Keratinocyte (primary cell): ENCODE data around the gene VPS25. TPM values are rescaled to one million over a fixed set of nuclear protein-coding genes. Genes with fewer than 3 reads are reported as not detected.

Source experiments
- DNase-seq: peaks from one replicate; pipeline ENCODE4 v3.0.0-alpha.2; 2011; ENCODE audit warnings: low read depth, missing footprints, low spot score
- FAIRE-seq: peaks from 2 replicates; lab custom pipeline; 2011; peaks lifted over from hg19 to GRCh38; lab: Jason Lieb, UNC
- H2AFZ ChIP-seq: 2 replicates; pipeline ENCODE4 v1.6.0; 2012; ENCODE audit warnings: low read length, control low read depth, inconsistent platforms; ENCODE audit not compliant: control insufficient read depth
- H3K27ac ChIP-seq: 2 replicates; pipeline ENCODE4 v1.5.1; 2011; ENCODE audit warnings: low read length; ENCODE audit not compliant: control insufficient read depth, insufficient read depth
- H3K27me3 ChIP-seq: 3 replicates; pipeline ENCODE4 v1.6.0; 2011; ENCODE audit warnings: low read length; ENCODE audit not compliant: control insufficient read depth, insufficient read depth; ENCODE audit errors: extremely low read depth
- H3K36me3 ChIP-seq, 2 experiments: 2 replicates in 1 of 2; 3 replicates in 1 of 2; pipeline ENCODE4 v1.5.1; 2011; ENCODE audit warnings: low read length in 2 of 2, mild to moderate bottlenecking in 1 of 2; ENCODE audit not compliant: control insufficient read depth in 2 of 2, insufficient read depth in 2 of 2; ENCODE audit errors: extremely low read depth in 1 of 2
- H3K4me1 ChIP-seq: 3 replicates; pipeline ENCODE4 v1.5.1; 2011; ENCODE audit warnings: low read length; ENCODE audit not compliant: control insufficient read depth, insufficient read depth; ENCODE audit errors: extremely low read depth
- H3K4me2 ChIP-seq: 3 replicates; pipeline ENCODE4 v1.6.0; 2011; ENCODE audit warnings: low read depth, low read length; ENCODE audit not compliant: control insufficient read depth, insufficient read depth; ENCODE audit errors: extremely low read depth
- H3K4me3 ChIP-seq, 3 experiments: fragments of 200-600 bp in 1 of 3; sonication (generic) in 1 of 3; 2 replicates in 2 of 3; 3 replicates in 1 of 3; pipeline ENCODE4 v1.5.1; 2011 to 2016; ENCODE audit warnings: low read length in 3 of 3, mild to moderate bottlenecking in 3 of 3, control low read depth in 2 of 3, inconsistent platforms in 1 of 3, low read depth in 1 of 3, mixed read lengths in 1 of 3, mixed run types in 1 of 3, moderate library complexity in 1 of 3; ENCODE audit not compliant: control insufficient read depth in 2 of 3, insufficient read depth in 2 of 3; ENCODE audit errors: extremely low read depth in 1 of 3
- H3K79me2 ChIP-seq: 2 replicates; pipeline ENCODE4 v1.6.0; 2012; ENCODE audit warnings: low read length; ENCODE audit not compliant: control insufficient read depth, insufficient read depth
- H3K9ac ChIP-seq: 3 replicates; pipeline ENCODE4 v1.6.0; 2011; ENCODE audit warnings: low read length; ENCODE audit not compliant: control insufficient read depth, insufficient read depth; ENCODE audit errors: extremely low read depth
- H3K9me1 ChIP-seq: 3 replicates; pipeline ENCODE4 v1.6.0; 2011; ENCODE audit warnings: low read length; ENCODE audit not compliant: control insufficient read depth, insufficient read depth; ENCODE audit errors: extremely low read depth
- H3K9me3 ChIP-seq: 2 replicates; pipeline ENCODE4 v1.5.1; 2012; ENCODE audit warnings: low read depth, low read length; ENCODE audit not compliant: control insufficient read depth
- H4K20me1 ChIP-seq: 3 replicates; pipeline ENCODE4 v1.6.0; 2011; ENCODE audit warnings: low read length; ENCODE audit not compliant: control insufficient read depth, insufficient read depth; ENCODE audit errors: extremely low read depth
- EZH2 ChIP-seq: IDR thresholded peaks from one replicate; pipeline ENCODE4 v1.6.1; 2012; ENCODE audit warnings: inconsistent platforms, mild to moderate bottlenecking, low read length, moderate library complexity
- dilution Hi-C: fragments of 300-500 bp; cut with MboI; formaldehyde crosslinking; loops from one replicate; pipeline ENCODE4 v1.7.0; 2020; ENCODE audit warnings: low sequenced_read_pairs; ENCODE audit not compliant: extremely low pct_ligation_motif_present
- polyA plus RNA-seq, 5 experiments: library from polyadenylated mRNA; depleted of rRNA in 3 of 5; stranded (reverse) in 3 of 5; stranded (forward) in 1 of 5; unstranded in 1 of 5; fragments of >200 nt; gene quantifications; 1 replicate in 1 of 5; 2 replicates in 3 of 5; 3 replicates in 1 of 5; pipeline versions ENCODE4 v1.2.1 to v1.2.3, GENCODE V29; 2011 to 2012; ENCODE audit warnings: missing spikeins in 2 of 5, low read depth in 1 of 5, low replicate concordance in 1 of 5
- TF ChIP-seq, protein P1 (sequence below), 3 experiments: IDR thresholded peaks in 1 of 3; conservative IDR thresholded peaks in 1 of 3; optimal IDR thresholded peaks in 1 of 3; 2 replicates in 2 of 3; 3 replicates in 1 of 3; pipeline versions ENCODE3 to v1.5.1; 2011; ENCODE audit warnings: low read length in 3 of 3, mild to moderate bottlenecking in 3 of 3, moderate library complexity in 2 of 3, control low read depth in 1 of 3, inconsistent platforms in 1 of 3; ENCODE audit not compliant: insufficient read depth in 2 of 3; ENCODE audit errors: extremely low read depth in 1 of 3

VPS25 gene
- polyA plus RNA-seq, 1 donor (not counting 4 experiments of a cell fraction or from before 2014, with no cell fraction given) = 122 TPM

DNA sequence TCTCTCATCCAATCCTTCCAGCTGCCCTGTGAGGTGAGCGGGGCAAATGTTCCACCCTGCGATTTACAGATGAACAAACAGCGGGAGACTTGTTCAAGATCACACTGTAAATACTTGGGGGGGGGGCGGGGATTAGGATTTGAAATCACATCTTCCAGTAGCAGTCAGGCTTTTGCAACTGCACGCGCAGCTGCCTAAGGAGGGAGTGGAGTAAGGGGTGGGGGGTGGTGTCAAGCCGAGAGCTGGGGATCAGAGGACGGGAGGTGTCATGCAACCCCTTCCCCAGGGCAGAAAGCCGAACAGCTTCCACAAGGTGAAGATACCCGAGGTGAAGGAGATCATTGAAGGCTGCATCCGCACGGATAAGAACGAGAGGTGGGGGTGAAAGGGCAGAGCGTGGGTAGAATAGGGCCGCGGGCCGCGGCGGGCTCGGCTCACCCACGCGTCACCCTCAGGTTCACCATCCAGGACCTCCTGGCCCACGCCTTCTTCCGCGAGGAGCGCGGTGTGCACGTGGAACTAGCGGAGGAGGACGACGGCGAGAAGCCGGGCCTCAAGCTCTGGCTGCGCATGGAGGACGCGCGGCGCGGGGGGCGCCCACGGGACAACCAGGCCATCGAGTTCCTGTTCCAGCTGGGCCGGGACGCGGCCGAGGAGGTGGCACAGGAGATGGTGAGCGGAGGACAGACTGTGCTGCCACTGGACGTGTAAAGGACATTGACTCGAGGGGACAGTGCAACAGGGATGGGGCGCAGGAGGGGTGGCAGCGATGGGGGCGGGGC lies 11.8 kb downstream of the VPS25 start:
- H3K9me1 ChIP-seq = no peaks in the 10 kb centered on the region
- H4K20me1 ChIP-seq = no peaks in the 10 kb centered on the region
- no peak overlapping the region for H2AFZ ChIP-seq
- H3K36me3 ChIP-seq = peaks cover 0 to under 1% of the 10 kb centered on the region in 2 experiments
- H3K9ac ChIP-seq = no peak overlapping the region
- dilution Hi-C loops = no loop called here
- peaks cover 37% of the 10 kb centered on the region for H3K27me3 ChIP-seq
- peaks cover 19% of the 10 kb centered on the region for H3K4me1 ChIP-seq
- H3K4me2 ChIP-seq = no peak overlapping the region
- no peak overlapping the region for H3K4me3 ChIP-seq
- H3K27ac ChIP-seq = no peak overlapping the region
- TF ChIP-seq EZH2 = peak; percentile 48
- TF ChIP-seq, protein P1, sequence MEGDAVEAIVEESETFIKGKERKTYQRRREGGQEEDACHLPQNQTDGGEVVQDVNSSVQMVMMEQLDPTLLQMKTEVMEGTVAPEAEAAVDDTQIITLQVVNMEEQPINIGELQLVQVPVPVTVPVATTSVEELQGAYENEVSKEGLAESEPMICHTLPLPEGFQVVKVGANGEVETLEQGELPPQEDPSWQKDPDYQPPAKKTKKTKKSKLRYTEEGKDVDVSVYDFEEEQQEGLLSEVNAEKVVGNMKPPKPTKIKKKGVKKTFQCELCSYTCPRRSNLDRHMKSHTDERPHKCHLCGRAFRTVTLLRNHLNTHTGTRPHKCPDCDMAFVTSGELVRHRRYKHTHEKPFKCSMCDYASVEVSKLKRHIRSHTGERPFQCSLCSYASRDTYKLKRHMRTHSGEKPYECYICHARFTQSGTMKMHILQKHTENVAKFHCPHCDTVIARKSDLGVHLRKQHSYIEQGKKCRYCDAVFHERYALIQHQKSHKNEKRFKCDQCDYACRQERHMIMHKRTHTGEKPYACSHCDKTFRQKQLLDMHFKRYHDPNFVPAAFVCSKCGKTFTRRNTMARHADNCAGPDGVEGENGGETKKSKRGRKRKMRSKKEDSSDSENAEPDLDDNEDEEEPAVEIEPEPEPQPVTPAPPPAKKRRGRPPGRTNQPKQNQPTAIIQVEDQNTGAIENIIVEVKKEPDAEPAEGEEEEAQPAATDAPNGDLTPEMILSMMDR (optimal IDR thresholded peaks at IDR 0.05 in 1 of 3, IDR thresholded peaks at IDR 0.05 in 1 of 3, conservative IDR thresholded peaks at IDR 0.05 in 1 of 3; ENCODE audit: extremely low read depth in 1 of 3, insufficient read depth in 2 of 3, low read length in 3 of 3) = no peak
- DNase-seq (no peak), FAIRE-seq (no peak)
- H3K79me2 ChIP-seq = no peaks in the 10 kb centered on the region
- no peaks in the 10 kb centered on the region for H3K9me3 ChIP-seq

DNA sequence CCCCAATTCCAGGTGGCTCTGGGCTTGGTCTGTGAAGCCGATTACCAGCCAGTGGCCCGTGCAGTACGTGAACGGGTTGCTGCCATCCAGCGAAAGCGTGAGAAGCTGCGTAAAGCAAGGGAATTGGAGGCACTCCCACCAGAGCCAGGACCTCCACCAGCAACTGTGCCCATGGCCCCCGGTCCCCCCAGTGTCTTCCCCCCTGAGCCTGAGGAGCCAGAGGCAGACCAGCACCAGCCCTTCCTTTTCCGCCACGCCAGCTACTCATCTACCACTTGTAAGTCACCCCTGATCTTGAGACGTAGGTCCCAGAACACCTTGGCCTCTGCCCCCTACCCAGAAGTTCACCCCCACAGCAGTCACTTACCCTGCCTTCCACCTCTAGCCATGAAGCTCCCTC lies 14.0 kb downstream of the VPS25 start:
- FAIRE-seq = no peak
- no peak for DNase-seq
- Histone ChIP-seq H3K27me3 (peaks cover 25% of the 10 kb centered on the region), H3K9ac (no peak overlapping the region), H3K36me3 (no peaks in the 10 kb centered on the region), H3K79me2 (no peaks in the 10 kb centered on the region), H3K9me1 (no peaks in the 10 kb centered on the region), H3K4me2 (no peak overlapping the region), H2AFZ (no peak overlapping the region), H3K4me1 (peaks cover 19% of the 10 kb centered on the region), H3K9me3 (no peaks in the 10 kb centered on the region), H3K4me3 (no peak overlapping the region), H4K20me1 (no peaks in the 10 kb centered on the region), H3K27ac (no peak overlapping the region)
- TF ChIP-seq EZH2 = no peak
- TF ChIP-seq, protein P1 (optimal IDR thresholded peaks at IDR 0.05 in 1 of 3, IDR thresholded peaks at IDR 0.05 in 1 of 3, conservative IDR thresholded peaks at IDR 0.05 in 1 of 3; ENCODE audit: extremely low read depth in 1 of 3, insufficient read depth in 2 of 3, low read length in 3 of 3) = no peak
- dilution Hi-C loops = no loop called here
